Left ventricle myocardium inferior (tissue), 1 donor: ENCODE data around the gene TMEM255B. TPM values are rescaled to one million over a fixed set of nuclear protein-coding genes. Genes with fewer than 3 reads are reported as not detected.

ENCODE experiments used
- DNase-seq: peaks from one replicate; pipeline ENCODE4 v3.0.0-alpha.2; 2020
- H3K27ac ChIP-seq: fragments of 200-600 bp; replicated peaks from 2 replicates; pipeline ENCODE4 v1.8.0; 2021
- H3K27me3 ChIP-seq: fragments of 200-600 bp; 2 replicates; pipeline ENCODE4 v1.8.0; 2021; ENCODE audit warnings: low read depth
- H3K36me3 ChIP-seq: fragments of 200-600 bp; 2 replicates; pipeline ENCODE4 v1.8.0; 2021
- H3K4me1 ChIP-seq: fragments of 200-600 bp; 2 replicates; pipeline ENCODE4 v1.8.0; 2021
- H3K4me3 ChIP-seq: fragments of 200-600 bp; 2 replicates; pipeline ENCODE4 v1.8.0; 2021; ENCODE audit warnings: mild to moderate bottlenecking, moderate library complexity
- H3K9me3 ChIP-seq: fragments of 200-600 bp; replicated peaks from 2 replicates; pipeline ENCODE4 v1.8.0; 2021
- CTCF ChIP-seq: fragments of 200-600 bp; IDR thresholded peaks from 2 replicates; pipeline ENCODE4 v1.8.0; 2021; ENCODE audit warnings: antibody characterized with exemption, mild to moderate bottlenecking, borderline replicate concordance
- intact Hi-C: fragments of 100-400 bp; cut with micrococcal nuclease; formaldehyde crosslinking; loops from one replicate; pipeline ENCODE4 v1.11.0; 2022
- total RNA-seq: library from RNA; stranded (reverse); fragmentation: NEBNext Ultra II Directional; extraction: Animal tissue kit (Norgen Biotek cat#: 25700); gene quantifications from one replicate; pipeline ENCODE4 v1.2.1, GENCODE V29; 2021
- donor health status: DM: no; HTN: yes; CAD: no; lungs with severe emphysema.

TMEM255B gene
- total RNA-seq, 1 donor from 2014 or later = 7.7 TPM

- H3K9me3 ChIP-seq = no peaks in the 10 kb centered on the region
- TF ChIP-seq CTCF = no peak
- DNase-seq = no peak
These were observed 32.2 kb downstream of the TMEM255B start for GRCh38 chr13:113791226-113791625.

GRCh38 chr13:113791761-113792160, 32.7 kb downstream of the TMEM255B start:
- Histone ChIP-seq H3K36me3 (no peaks in the 10 kb centered on the region), H3K4me1 (no peaks in the 10 kb centered on the region), H3K27me3 (peaks cover 9% of the 10 kb centered on the region), H3K27ac (no peak overlapping the region), H3K4me3 (no peak overlapping the region), H3K9me3 (no peaks in the 10 kb centered on the region)
- no peak for DNase-seq
- intact Hi-C loops = no loop called here
- no peak for TF ChIP-seq CTCF

More at GRCh38 chr13:113791226-113791625, 32.2 kb downstream of the TMEM255B start:
- Histone ChIP-seq H3K4me1 (no peaks in the 10 kb centered on the region), H3K36me3 (no peaks in the 10 kb centered on the region), H3K27me3 (peaks cover 9% of the 10 kb centered on the region), H3K4me3 (no peak overlapping the region), H3K27ac (no peak overlapping the region)
- intact Hi-C loops = no loop called here

GRCh38 chr13:113792236-113792770, 33.3 kb downstream of the TMEM255B start:
- peaks cover 9% of the 10 kb centered on the region for H3K27me3 ChIP-seq
- intact Hi-C loops = no loop called here
- no peak overlapping the region for H3K4me3 ChIP-seq
- DNase-seq = no peak
- H3K9me3 ChIP-seq = no peaks in the 10 kb centered on the region
- H3K36me3 ChIP-seq = no peaks in the 10 kb centered on the region
- no peak for TF ChIP-seq CTCF
- H3K27ac ChIP-seq = no peak overlapping the region
- H3K4me1 ChIP-seq = no peaks in the 10 kb centered on the region

DNA sequence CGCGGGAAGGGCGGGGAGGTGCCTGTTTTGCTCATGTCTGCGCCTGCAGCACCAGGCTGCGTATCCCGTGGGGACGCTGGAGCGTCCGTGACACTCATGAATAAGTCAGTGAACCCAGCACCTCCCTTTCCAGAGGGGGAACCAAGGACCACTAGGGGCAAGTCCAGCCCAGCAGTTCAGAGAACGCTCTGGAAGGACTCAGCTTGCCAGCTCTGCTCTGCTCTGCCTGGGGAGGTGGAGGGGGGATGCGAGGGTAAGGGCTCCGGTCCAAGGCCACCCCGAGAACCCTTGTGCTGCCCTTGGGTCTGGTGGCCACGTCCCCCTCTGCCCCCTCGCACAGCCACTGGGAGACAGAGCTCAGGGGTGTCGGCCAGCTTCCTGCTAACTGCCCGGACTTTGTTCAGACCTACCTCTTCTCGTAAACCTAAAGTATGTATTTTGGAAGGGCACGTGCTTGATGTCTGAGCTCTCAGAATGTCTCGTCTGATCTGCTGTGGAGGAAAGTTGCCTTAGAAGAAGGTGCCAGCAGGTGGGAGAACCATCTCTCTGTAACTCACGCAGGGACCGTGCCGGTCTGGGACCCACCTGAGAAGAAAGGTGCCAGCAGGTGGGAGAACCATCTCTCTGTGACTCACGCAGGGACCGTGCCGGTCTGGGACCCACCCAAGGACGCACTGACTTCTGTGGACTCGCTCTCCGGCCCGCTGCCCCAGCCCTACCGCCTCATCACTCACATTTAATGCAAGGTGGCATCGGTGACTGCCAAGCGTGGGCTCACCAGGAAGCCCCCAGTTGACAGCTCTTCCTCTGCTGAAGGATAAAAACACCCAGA, 34.1 kb downstream of the TMEM255B start:
- no peak for DNase-seq
- no peak overlapping the region for H3K27ac ChIP-seq
- peaks cover 9% of the 10 kb centered on the region for H3K27me3 ChIP-seq
- no peaks in the 10 kb centered on the region for H3K36me3 ChIP-seq
- H3K9me3 ChIP-seq = no peaks in the 10 kb centered on the region
- intact Hi-C loops = no loop called here
- H3K4me1 ChIP-seq = no peaks in the 10 kb centered on the region
- TF ChIP-seq CTCF = no peak
- no peak overlapping the region for H3K4me3 ChIP-seq

GRCh38 chr13:113793718-113794085, 34.7 kb downstream of the TMEM255B start:
- Histone ChIP-seq H3K4me1 (no peaks in the 10 kb centered on the region), H3K36me3 (no peaks in the 10 kb centered on the region), H3K4me3 (no peak overlapping the region), H3K9me3 (no peaks in the 10 kb centered on the region), H3K27me3 (peaks cover 9% of the 10 kb centered on the region), H3K27ac (no peak overlapping the region)
- no peak for DNase-seq
- no peak for TF ChIP-seq CTCF
- intact Hi-C loops = no loop called here
